Hepatocyte (in vitro differentiated cells): ENCODE data around the gene IRF2.

Experiments
- CTCF ChIP-seq: fragments of 200-600 bp; sonication (generic); IDR thresholded peaks from 2 replicates; pipeline ENCODE4 v1.5.1; 2016; ENCODE audit warnings: antibody characterized with exemption, mild to moderate bottlenecking; ENCODE audit not compliant: poor library complexity
- EZH2 ChIP-seq: fragments of 200-600 bp; sonication (generic); IDR thresholded peaks from 2 replicates; pipeline ENCODE4 v1.6.1; 2016; ENCODE audit warnings: antibody characterized with exemption, mild to moderate bottlenecking, borderline replicate concordance

DNA sequence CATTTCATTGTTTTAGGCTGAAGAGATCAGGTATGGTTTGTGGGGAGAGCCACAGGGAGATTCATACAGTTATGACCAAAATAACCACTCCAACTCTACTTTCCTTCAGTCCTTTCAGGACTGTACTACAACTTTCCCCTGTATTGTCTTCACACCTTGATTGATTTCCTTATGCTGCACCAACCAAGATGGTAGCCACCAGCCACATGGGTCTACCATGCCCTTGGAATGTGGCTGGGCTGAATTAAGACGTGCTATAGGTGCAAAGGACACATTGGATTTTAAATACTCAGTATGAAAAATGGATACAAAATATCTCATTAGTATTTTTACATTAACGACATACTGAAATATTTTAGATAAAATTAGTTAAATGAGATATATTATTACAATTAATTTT is 11.2 kb downstream of the IRF2 start:
- TF ChIP-seq CTCF (no peak), EZH2 (no peak)
